ENCODE results near the gene NRM. TPM values are rescaled to one million over a fixed set of nuclear protein-coding genes. Genes with fewer than 3 reads are reported as not detected.
A peak's percentile ranks its signal among the peaks of the same experiment; 100 is the strongest.

NRM gene
- total RNA-seq, 4 donors from 2014 or later = 4.6 to 10.2 (median 6.2) TPM

DNA sequence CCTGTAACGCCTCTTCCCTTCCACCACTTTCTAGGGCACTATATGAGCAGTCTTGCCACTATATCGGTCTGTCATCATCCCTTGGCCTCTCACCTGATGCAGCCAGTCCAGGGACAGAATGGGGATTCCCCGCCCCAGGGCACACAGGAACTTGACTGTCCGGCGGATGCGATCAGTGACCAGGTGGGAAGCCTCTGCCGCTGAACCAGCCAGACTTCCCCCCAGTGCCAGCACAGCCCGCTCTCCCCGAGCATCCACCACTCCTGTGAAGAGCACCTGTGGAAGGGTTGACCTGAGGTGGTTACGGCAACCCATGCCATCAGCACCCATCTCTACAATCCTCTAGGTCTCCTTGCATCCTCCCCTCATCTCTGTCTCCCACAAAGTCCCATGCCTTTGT is 12.2 kb upstream of the NRM start:
- no peaks in the 10 kb centered on the region for H3K9me3 ChIP-seq
- no peak overlapping the region for H3K27ac ChIP-seq (replicated peaks in 1 of 4)
- no peaks in the 10 kb centered on the region for H3K27me3 ChIP-seq
- DNase-seq (ENCODE audit: extremely low spot score) = no peak
- TF ChIP-seq CTCF (IDR thresholded peaks at IDR 0.05) = no peak
- no peak for TF ChIP-seq EP300 (IDR thresholded peaks at IDR 0.05)
- no peak for TF ChIP-seq POLR2AphosphoS5 (IDR thresholded peaks at IDR 0.05)
- TF ChIP-seq POLR2A (IDR thresholded peaks at IDR 0.05; ENCODE audit: low read depth) = no peak
- peaks cover 12 to 87% (median 65%) of the 10 kb centered on the region in 4 donors for H3K36me3 ChIP-seq
- 99% methylated on average over 10 of the region's 10 CpGs for WGBS
- intact Hi-C loops (cut with DNase I) = no loop called here
- H3K4me1 ChIP-seq = peaks cover 0 to 3% (median 0%) of the 10 kb centered on the region in 4 donors
- H3K4me3 ChIP-seq = no peak overlapping the region

GRCh38 chr6:30700340-30700739 is 9.6 kb upstream of the NRM start:
- H3K36me3 ChIP-seq = peaks cover 6 to 62% (median 43%) of the 10 kb centered on the region in 4 donors

GRCh38 chr6:30696432-30696831 is 5.6 kb upstream of the NRM start:
- Histone ChIP-seq H3K27ac (replicated peaks in 1 of 4) (no peak overlapping the region), H3K9me3 (no peaks in the 10 kb centered on the region), H3K4me1 (peaks cover 2 to 16% (median 8%) of the 10 kb centered on the region in 4 donors), H3K27me3 (no peaks in the 10 kb centered on the region), H3K4me3 (no peak overlapping the region), H3K36me3 (peaks cover 0 to 24% (median 12%) of the 10 kb centered on the region in 4 donors)
- TF ChIP-seq POLR2A (IDR thresholded peaks at IDR 0.05; ENCODE audit: low read depth) (no peak), EP300 (IDR thresholded peaks at IDR 0.05) (no peak), POLR2AphosphoS5 (IDR thresholded peaks at IDR 0.05) (no peak), CTCF (IDR thresholded peaks at IDR 0.05) (no peak)
- intact Hi-C loops (cut with DNase I) = no loop called here
- 95% methylated on average over 5 of the region's 5 CpGs for WGBS
- no peak for DNase-seq (ENCODE audit: extremely low spot score)

More at GRCh38 chr6:30700340-30700739, 9.6 kb upstream of the NRM start:
- Histone ChIP-seq H3K4me3 (no peak overlapping the region), H3K9me3 (no peaks in the 10 kb centered on the region), H3K4me1 (peaks cover 0 to 7% (median 3%) of the 10 kb centered on the region in 4 donors), H3K27me3 (no peaks in the 10 kb centered on the region), H3K27ac (replicated peaks in 1 of 4) (no peak overlapping the region)
- 62% methylated on average over 4 of the region's 4 CpGs for WGBS
- intact Hi-C loops (cut with DNase I) = no loop called here
- TF ChIP-seq CTCF (IDR thresholded peaks at IDR 0.05) (no peak), EP300 (IDR thresholded peaks at IDR 0.05) (no peak), POLR2AphosphoS5 (IDR thresholded peaks at IDR 0.05) (no peak), POLR2A (IDR thresholded peaks at IDR 0.05; ENCODE audit: low read depth) (no peak)
- no peak for DNase-seq (ENCODE audit: extremely low spot score)

DNA sequence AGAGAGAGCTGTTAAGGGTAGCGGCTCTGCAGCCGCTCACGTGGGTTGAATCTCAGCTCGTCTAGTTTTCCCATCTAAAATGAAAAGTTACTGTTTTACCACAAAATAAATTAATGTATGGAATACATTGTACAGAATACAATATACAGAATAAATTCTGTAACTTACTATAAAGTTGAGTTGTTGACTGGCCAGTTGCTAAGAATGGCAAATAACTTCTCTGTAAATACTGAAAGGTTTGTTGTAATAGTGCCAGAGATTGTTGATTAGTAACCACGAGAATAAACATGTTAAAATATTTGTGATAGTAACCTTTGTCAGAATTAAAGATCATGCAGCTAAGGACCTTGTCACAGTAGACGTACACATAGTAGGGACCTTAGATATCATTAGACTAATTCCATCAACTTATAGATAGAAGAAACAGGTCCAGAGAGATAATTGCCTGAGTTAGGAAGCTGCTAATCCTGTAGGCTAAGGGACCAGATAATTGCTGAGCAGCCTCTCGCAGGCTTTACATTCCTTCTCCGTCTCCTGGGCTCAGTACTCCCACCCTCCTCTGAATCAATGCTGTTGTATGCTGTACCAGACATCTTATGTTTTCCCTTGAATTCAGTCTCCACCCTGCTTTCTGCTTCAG is 544 bp upstream of the NRM start:
- Histone ChIP-seq H3K4me1 (peaks cover 32 to 55% (median 45%) of the 10 kb centered on the region in 4 donors), H3K9me3 (no peaks in the 10 kb centered on the region), H3K27ac (replicated peaks in 1 of 4) (peak overlapping the region; percentile 95 to 99 (median 97)), H3K27me3 (no peaks in the 10 kb centered on the region), H3K36me3 (no peaks in the 10 kb centered on the region), H3K4me3 (peak overlapping the region; percentile 70 to 77 (median 72))
- intact Hi-C loops (cut with DNase I) = no loop called here
- TF ChIP-seq POLR2A (IDR thresholded peaks at IDR 0.05; ENCODE audit: low read depth) (no peak), EP300 (IDR thresholded peaks at IDR 0.05) (no peak), POLR2AphosphoS5 (IDR thresholded peaks at IDR 0.05) (no peak), CTCF (IDR thresholded peaks at IDR 0.05) (no peak)
- DNase-seq (ENCODE audit: extremely low spot score) = no peak
- WGBS = 12% methylated on average over 8 of the region's 8 CpGs
